ENCODE results near the gene SLC30A7. TPM values are rescaled to one million over a fixed set of nuclear protein-coding genes. Genes with fewer than 3 reads are reported as not detected.
A peak's percentile ranks its signal among the peaks of the same experiment; 100 is the strongest.

SLC30A7 gene
- polyA plus RNA-seq, 3 donors, result 9.2 to 23.3 (median 17.6) TPM

DNA sequence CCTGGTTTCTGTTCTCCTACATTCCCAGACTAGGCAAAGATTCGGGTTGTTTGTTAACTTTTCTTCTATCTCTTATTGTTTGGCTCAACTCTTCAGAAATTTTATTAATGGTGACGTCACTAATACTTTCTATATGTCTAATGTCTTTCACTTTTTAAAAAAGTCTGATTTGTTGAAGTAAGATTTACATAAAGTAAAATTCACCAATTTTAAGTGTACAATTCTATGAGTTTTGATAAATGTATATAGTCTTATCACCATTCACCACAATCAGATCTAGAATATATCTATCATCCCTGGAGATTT lies 29.0 kb upstream of the SLC30A7 start:
- no CpG with 5 or more reads among the region's 2 CpGs for WGBS (ENCODE audit: insufficient coverage)
- Mint-ChIP-seq H3K36me3 (no peaks in the 10 kb centered on the region), H3K4me1 (no peaks in the 10 kb centered on the region), H3K9me3 (no peaks in the 10 kb centered on the region), H3K27me3 (ENCODE audit: low read depth in 3 of 3) (no peaks in the 10 kb centered on the region), H3K4me3 (no peak overlapping the region), H3K27ac (no peak overlapping the region)
- H3K4me2 ChIP-seq (replicated peaks; ENCODE audit: extremely low read depth, low read length, poor library complexity, severe bottlenecking), result no peak overlapping the region
- no peak overlapping the region for H3K27ac ChIP-seq (ENCODE audit: low read depth in 1 of 2, low read length in 2 of 2)
- intact Hi-C loops (cut with micrococcal nuclease), result loop anchor here (5.0 kb wide), 2 partner anchors 405 to 1050 kb away; no protein-coding TSS in a partner anchor
- H3K9me3 ChIP-seq (replicated peaks in 1 of 2; ENCODE audit: control insufficient read depth in 1 of 2, insufficient read depth in 1 of 2, low read length in 2 of 2), result no peaks in the 10 kb centered on the region
- no peaks in the 10 kb centered on the region for H4K20me1 ChIP-seq (ENCODE audit: insufficient read depth, low read length)
- no peak for DNase-seq
- H3K27me3 ChIP-seq (ENCODE audit: control insufficient read depth in 2 of 2, insufficient read depth in 2 of 2, low read length in 2 of 2), result no peaks in the 10 kb centered on the region
- H3K9ac ChIP-seq (ENCODE audit: insufficient read depth, low read length, poor library complexity, severe bottlenecking), result no peak overlapping the region
- H3K79me2 ChIP-seq (ENCODE audit: insufficient read depth, low read length), result no peaks in the 10 kb centered on the region
- no peaks in the 10 kb centered on the region for H3K4me1 ChIP-seq (ENCODE audit: control insufficient read depth in 1 of 2, insufficient read depth in 2 of 2, low read length in 2 of 2)
- TF ChIP-seq, protein P1, sequence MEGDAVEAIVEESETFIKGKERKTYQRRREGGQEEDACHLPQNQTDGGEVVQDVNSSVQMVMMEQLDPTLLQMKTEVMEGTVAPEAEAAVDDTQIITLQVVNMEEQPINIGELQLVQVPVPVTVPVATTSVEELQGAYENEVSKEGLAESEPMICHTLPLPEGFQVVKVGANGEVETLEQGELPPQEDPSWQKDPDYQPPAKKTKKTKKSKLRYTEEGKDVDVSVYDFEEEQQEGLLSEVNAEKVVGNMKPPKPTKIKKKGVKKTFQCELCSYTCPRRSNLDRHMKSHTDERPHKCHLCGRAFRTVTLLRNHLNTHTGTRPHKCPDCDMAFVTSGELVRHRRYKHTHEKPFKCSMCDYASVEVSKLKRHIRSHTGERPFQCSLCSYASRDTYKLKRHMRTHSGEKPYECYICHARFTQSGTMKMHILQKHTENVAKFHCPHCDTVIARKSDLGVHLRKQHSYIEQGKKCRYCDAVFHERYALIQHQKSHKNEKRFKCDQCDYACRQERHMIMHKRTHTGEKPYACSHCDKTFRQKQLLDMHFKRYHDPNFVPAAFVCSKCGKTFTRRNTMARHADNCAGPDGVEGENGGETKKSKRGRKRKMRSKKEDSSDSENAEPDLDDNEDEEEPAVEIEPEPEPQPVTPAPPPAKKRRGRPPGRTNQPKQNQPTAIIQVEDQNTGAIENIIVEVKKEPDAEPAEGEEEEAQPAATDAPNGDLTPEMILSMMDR (IDR thresholded peaks at IDR 0.05), result no peak
- H2AFZ ChIP-seq (ENCODE audit: insufficient read depth, low read depth, low read length, poor library complexity, severe bottlenecking), result no peak overlapping the region
- H3K4me3 ChIP-seq (replicated peaks in 1 of 3; ENCODE audit: low read depth in 2 of 3, low read length in 3 of 3), result no peak overlapping the region
- no peaks in the 10 kb centered on the region for H3K36me3 ChIP-seq (replicated peaks in 1 of 2; ENCODE audit: control insufficient read depth in 1 of 2, insufficient read depth in 2 of 2, low read length in 2 of 2)

GRCh38 chr1:100868364-100868995 lies 27.4 kb upstream of the SLC30A7 start:
- no peak overlapping the region for H3K4me3 ChIP-seq (replicated peaks in 1 of 3; ENCODE audit: low read depth in 2 of 3, low read length in 3 of 3)
- H4K20me1 ChIP-seq (ENCODE audit: insufficient read depth, low read length), result no peaks in the 10 kb centered on the region
- Mint-ChIP-seq H3K27ac (no peak overlapping the region), H3K9me3 (no peaks in the 10 kb centered on the region), H3K4me1 (no peaks in the 10 kb centered on the region), H3K27me3 (ENCODE audit: low read depth in 3 of 3) (no peaks in the 10 kb centered on the region), H3K36me3 (no peaks in the 10 kb centered on the region), H3K4me3 (no peak overlapping the region)
- H3K79me2 ChIP-seq (ENCODE audit: insufficient read depth, low read length), result no peaks in the 10 kb centered on the region
- DNase-seq, result peak; percentile 15 to 39 (median 33)
- no peak overlapping the region for H3K4me2 ChIP-seq (replicated peaks; ENCODE audit: extremely low read depth, low read length, poor library complexity, severe bottlenecking)
- H3K9ac ChIP-seq (ENCODE audit: insufficient read depth, low read length, poor library complexity, severe bottlenecking), result no peak overlapping the region
- H3K4me1 ChIP-seq (ENCODE audit: control insufficient read depth in 1 of 2, insufficient read depth in 2 of 2, low read length in 2 of 2), result no peaks in the 10 kb centered on the region
- H3K27me3 ChIP-seq (ENCODE audit: control insufficient read depth in 2 of 2, insufficient read depth in 2 of 2, low read length in 2 of 2), result no peaks in the 10 kb centered on the region
- H3K36me3 ChIP-seq (replicated peaks in 1 of 2; ENCODE audit: control insufficient read depth in 1 of 2, insufficient read depth in 2 of 2, low read length in 2 of 2), result no peaks in the 10 kb centered on the region
- TF ChIP-seq, protein P1 (IDR thresholded peaks at IDR 0.05), result peak; percentile 76
- intact Hi-C loops (cut with micrococcal nuclease), result loop anchor here (5.0 kb wide), 2 partner anchors 406 to 1051 kb away; no protein-coding TSS in a partner anchor
- H3K9me3 ChIP-seq (replicated peaks in 1 of 2; ENCODE audit: control insufficient read depth in 1 of 2, insufficient read depth in 1 of 2, low read length in 2 of 2), result no peaks in the 10 kb centered on the region
- no peak overlapping the region for H3K27ac ChIP-seq (ENCODE audit: low read depth in 1 of 2, low read length in 2 of 2)
- no peak overlapping the region for H2AFZ ChIP-seq (ENCODE audit: insufficient read depth, low read depth, low read length, poor library complexity, severe bottlenecking)
- no CpG with 5 or more reads among the region's 7 CpGs for WGBS (ENCODE audit: insufficient coverage)
